Prostate gland (tissue), 2 donors: Measurements from ENCODE around the gene C1orf87.

Experiments
- CTCF ChIP-seq, 4 experiments: fragments of 200-600 bp in 2 of 4; fragments of 450-650 bp in 2 of 4; sonication (generic) in 2 of 4; IDR thresholded peaks; 1 replicate in 3 of 4; 2 replicates in 1 of 4; pipeline ENCODE4 v1.5.1; 2016 to 2019; ENCODE audit warnings: antibody characterized with exemption in 4 of 4, mild to moderate bottlenecking in 2 of 4, moderate library complexity in 2 of 4
- POLR2A ChIP-seq: fragments of 450-650 bp; IDR thresholded peaks from one replicate; pipeline ENCODE4 v1.6.1; 2016; ENCODE audit warnings: antibody characterized with exemption, mild to moderate bottlenecking
- POLR2AphosphoS5 ChIP-seq: sonication (generic); formaldehyde crosslinking; IDR thresholded peaks from one replicate; pipeline ENCODE4 v1.6.1; 2017; ENCODE audit warnings: antibody characterized with exemption

GRCh38 chr1:60044881-60045280, 28.7 kb downstream of the C1orf87 start:
- TF ChIP-seq CTCF (IDR thresholded peaks at IDR 0.05) (no peak), POLR2A (no peak), POLR2AphosphoS5 (no peak)
